Measurements from ENCODE around the gene EML1.

DNA sequence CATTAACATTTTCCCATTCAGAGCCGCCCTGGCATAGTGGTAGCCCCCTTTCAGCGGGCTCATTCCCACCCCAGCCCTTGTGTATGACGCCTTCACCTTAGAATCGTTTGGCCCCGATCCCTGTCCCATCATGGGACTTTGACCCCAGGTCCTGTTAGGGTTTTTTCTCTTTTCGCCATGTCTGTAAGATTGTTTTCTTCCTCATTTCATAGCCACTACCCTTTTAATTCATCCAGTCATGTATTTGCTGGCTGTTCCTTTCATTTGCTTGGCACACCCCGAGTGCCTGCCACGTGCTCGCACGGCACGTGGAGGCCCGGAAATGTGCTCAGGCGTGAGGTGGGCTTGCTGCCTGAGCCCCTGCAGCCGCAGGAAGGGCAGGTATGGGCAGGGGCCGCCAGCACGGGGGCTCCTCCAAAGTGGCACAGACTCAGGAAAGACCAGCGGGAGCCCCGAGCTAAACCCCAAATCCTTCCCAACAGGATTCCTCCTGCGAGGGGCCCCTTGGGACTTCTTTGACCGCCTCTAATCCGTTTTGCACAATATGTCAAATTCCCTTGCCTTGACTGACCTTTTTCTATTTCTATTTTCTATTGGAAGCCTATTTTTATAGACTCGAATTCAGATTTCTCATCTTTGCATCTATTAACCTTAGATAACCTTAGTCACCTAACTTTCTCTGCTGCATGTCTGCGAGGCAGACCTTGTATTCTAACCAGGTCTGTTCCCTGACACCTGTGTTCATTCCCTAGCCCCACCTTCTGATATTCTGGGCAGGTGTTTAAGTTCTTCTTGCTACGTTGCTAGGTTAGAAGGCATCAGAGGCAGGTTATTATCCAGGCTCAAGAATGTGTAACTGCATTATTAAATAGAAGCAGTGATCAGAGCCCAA is 114.8 kb downstream of the EML1 start:
- TF ChIP-seq, protein P1, sequence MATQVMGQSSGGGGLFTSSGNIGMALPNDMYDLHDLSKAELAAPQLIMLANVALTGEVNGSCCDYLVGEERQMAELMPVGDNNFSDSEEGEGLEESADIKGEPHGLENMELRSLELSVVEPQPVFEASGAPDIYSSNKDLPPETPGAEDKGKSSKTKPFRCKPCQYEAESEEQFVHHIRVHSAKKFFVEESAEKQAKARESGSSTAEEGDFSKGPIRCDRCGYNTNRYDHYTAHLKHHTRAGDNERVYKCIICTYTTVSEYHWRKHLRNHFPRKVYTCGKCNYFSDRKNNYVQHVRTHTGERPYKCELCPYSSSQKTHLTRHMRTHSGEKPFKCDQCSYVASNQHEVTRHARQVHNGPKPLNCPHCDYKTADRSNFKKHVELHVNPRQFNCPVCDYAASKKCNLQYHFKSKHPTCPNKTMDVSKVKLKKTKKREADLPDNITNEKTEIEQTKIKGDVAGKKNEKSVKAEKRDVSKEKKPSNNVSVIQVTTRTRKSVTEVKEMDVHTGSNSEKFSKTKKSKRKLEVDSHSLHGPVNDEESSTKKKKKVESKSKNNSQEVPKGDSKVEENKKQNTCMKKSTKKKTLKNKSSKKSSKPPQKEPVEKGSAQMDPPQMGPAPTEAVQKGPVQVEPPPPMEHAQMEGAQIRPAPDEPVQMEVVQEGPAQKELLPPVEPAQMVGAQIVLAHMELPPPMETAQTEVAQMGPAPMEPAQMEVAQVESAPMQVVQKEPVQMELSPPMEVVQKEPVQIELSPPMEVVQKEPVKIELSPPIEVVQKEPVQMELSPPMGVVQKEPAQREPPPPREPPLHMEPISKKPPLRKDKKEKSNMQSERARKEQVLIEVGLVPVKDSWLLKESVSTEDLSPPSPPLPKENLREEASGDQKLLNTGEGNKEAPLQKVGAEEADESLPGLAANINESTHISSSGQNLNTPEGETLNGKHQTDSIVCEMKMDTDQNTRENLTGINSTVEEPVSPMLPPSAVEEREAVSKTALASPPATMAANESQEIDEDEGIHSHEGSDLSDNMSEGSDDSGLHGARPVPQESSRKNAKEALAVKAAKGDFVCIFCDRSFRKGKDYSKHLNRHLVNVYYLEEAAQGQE (IDR thresholded peaks at IDR 0.05; ENCODE audit: borderline replicate concordance): no peak
- TF ChIP-seq EP300 (conservative IDR thresholded peaks at IDR 0.05; ENCODE audit: poor library complexity, severe bottlenecking) (no peak), POLR2AphosphoS5 (IDR thresholded peaks at IDR 0.05) (no peak)
- TF ChIP-seq, protein P2, sequence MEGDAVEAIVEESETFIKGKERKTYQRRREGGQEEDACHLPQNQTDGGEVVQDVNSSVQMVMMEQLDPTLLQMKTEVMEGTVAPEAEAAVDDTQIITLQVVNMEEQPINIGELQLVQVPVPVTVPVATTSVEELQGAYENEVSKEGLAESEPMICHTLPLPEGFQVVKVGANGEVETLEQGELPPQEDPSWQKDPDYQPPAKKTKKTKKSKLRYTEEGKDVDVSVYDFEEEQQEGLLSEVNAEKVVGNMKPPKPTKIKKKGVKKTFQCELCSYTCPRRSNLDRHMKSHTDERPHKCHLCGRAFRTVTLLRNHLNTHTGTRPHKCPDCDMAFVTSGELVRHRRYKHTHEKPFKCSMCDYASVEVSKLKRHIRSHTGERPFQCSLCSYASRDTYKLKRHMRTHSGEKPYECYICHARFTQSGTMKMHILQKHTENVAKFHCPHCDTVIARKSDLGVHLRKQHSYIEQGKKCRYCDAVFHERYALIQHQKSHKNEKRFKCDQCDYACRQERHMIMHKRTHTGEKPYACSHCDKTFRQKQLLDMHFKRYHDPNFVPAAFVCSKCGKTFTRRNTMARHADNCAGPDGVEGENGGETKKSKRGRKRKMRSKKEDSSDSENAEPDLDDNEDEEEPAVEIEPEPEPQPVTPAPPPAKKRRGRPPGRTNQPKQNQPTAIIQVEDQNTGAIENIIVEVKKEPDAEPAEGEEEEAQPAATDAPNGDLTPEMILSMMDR (IDR thresholded peaks at IDR 0.05; ENCODE audit: poor library complexity, severe bottlenecking): no peak

Measured in neural cell (in vitro differentiated cells).